Measurements from ENCODE around the gene TAF5L. TPM values are rescaled to one million over a fixed set of nuclear protein-coding genes. Genes with fewer than 3 reads are reported as not detected.

The TAF5L gene
- total RNA-seq, 1 experiment from 2014 or later, result 16.4 TPM

DNA sequence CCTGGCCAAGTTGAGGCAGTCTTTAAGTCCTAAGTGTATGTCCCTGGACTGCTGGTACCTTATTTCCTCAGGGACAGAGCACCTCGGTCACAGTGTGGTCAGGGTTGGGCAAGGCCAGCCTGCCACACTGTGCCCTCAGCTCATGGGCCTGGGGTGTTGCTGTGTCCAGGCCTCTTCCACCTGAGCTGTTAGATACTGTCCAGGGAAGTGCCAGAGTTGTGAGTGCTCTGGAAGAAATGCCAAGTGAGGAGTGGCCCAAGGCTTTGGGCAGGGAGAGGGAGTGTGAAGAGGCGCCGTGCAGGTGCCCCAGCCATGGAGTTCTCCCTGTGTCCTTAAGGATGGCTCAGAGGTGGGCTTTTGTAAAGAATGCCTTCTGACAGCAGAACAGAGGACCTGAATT is 15.4 kb upstream of the TAF5L start:
- Histone ChIP-seq H3K27ac (no peak overlapping the region), H3K4me2 (no peak overlapping the region), H3K4me1 (replicated peaks; ENCODE audit: insufficient read depth) (peaks cover 9% of the 10 kb centered on the region; the same call in 1 of the 2 replicates), H3K27me3 (ENCODE audit: insufficient read depth, low read depth) (no peaks in the 10 kb centered on the region), H3K9me3 (ENCODE audit: insufficient read depth, low read depth) (no peaks in the 10 kb centered on the region), H3F3A (ENCODE audit: insufficient read depth, low read depth) (no peaks in the 10 kb centered on the region), H2AFZ (no peak overlapping the region), H3K36me3 (ENCODE audit: low read depth) (no peaks in the 10 kb centered on the region; the same call in 1 of the 2 replicates), H3K79me2 (ENCODE audit: low read depth) (peaks cover 10% of the 10 kb centered on the region; the same call in 1 of the 2 replicates), H3K9me2 (ENCODE audit: insufficient read depth) (no peaks in the 10 kb centered on the region), H4K20me1 (ENCODE audit: insufficient read depth) (peaks cover 17% of the 10 kb centered on the region), H3K4me3 (no peak overlapping the region)
- DNase-seq, result no peak
- TF ChIP-seq EZH2 (IDR thresholded peaks at IDR 0.05; ENCODE audit: low read depth), result no peak
- TF ChIP-seq, protein P1, sequence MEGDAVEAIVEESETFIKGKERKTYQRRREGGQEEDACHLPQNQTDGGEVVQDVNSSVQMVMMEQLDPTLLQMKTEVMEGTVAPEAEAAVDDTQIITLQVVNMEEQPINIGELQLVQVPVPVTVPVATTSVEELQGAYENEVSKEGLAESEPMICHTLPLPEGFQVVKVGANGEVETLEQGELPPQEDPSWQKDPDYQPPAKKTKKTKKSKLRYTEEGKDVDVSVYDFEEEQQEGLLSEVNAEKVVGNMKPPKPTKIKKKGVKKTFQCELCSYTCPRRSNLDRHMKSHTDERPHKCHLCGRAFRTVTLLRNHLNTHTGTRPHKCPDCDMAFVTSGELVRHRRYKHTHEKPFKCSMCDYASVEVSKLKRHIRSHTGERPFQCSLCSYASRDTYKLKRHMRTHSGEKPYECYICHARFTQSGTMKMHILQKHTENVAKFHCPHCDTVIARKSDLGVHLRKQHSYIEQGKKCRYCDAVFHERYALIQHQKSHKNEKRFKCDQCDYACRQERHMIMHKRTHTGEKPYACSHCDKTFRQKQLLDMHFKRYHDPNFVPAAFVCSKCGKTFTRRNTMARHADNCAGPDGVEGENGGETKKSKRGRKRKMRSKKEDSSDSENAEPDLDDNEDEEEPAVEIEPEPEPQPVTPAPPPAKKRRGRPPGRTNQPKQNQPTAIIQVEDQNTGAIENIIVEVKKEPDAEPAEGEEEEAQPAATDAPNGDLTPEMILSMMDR (conservative IDR thresholded peaks at IDR 0.05), result no peak
- no TSS peak for BruUV-seq (replicated peaks)
- ChIA-PET CTCF (no interaction called here), POLR2A (ENCODE audit: unreplicated experiment) (no interaction called here)
- intact Hi-C loops (cut with micrococcal nuclease; ENCODE audit: unreplicated experiment), result no loop called here

DNA sequence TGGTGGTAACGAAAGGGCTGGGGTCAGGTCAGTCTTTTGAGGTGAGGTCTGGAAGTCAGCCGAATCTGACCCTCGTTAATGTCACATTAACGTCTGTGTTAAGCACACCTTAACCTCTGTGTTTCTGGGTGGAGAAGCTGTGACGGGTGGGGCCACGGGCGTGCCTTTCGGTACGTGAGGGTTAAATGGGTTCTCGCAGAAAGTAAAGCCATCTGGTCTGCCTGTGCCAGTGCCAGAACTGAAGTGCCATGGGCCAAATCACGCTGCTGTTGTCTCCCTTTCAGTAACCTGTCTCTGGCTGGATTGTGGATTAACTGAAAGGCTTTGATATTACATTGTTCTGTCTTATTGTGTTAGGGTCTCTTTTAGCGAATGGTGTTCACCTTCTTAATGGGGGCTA is 14.5 kb upstream of the TAF5L start:
- intact Hi-C loops (cut with micrococcal nuclease; ENCODE audit: unreplicated experiment), result no loop called here
- Histone ChIP-seq H3K36me3 (ENCODE audit: low read depth) (no peaks in the 10 kb centered on the region; the same call in 1 of the 2 replicates), H3F3A (ENCODE audit: insufficient read depth, low read depth) (no peaks in the 10 kb centered on the region), H3K4me2 (no peak overlapping the region), H4K20me1 (ENCODE audit: insufficient read depth) (peaks cover 17% of the 10 kb centered on the region), H2AFZ (no peak overlapping the region), H3K27me3 (ENCODE audit: insufficient read depth, low read depth) (no peaks in the 10 kb centered on the region), H3K4me1 (replicated peaks; ENCODE audit: insufficient read depth) (peaks cover 9% of the 10 kb centered on the region; the same call in 1 of the 2 replicates), H3K27ac (no peak overlapping the region), H3K9me3 (ENCODE audit: insufficient read depth, low read depth) (no peaks in the 10 kb centered on the region), H3K79me2 (ENCODE audit: low read depth) (peaks cover 10% of the 10 kb centered on the region; the same call in 1 of the 2 replicates), H3K4me3 (no peak overlapping the region), H3K9me2 (ENCODE audit: insufficient read depth) (no peaks in the 10 kb centered on the region)
- BruUV-seq (replicated peaks), result no TSS peak
- TF ChIP-seq, protein P1 (conservative IDR thresholded peaks at IDR 0.05), result no peak
- no peak for TF ChIP-seq EZH2 (IDR thresholded peaks at IDR 0.05; ENCODE audit: low read depth)
- no peak for DNase-seq
- CTCF ChIA-PET, result no interaction called here
- POLR2A ChIA-PET (ENCODE audit: unreplicated experiment), result no interaction called here

DNA sequence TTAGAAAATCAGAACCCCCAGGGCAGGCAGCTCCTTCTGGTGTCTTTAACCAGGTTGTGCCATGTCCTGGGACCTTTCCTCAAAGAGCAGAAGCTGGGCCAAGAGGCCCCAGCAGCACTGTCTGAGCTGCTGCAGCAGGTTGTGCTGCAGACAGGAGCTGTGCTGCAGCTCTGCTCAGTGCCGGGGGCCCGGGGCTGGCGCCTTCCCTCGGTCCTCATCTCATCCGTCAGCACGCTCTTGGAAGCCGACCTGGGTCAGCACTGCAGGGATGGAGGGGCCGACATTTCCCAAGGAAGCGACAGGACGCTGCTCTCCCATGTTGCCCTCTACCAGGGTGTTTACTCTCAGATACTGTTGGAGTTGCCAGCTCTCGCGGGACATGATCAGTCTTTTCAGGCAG is 11.8 kb upstream of the TAF5L start:
- Histone ChIP-seq H3K4me2 (no peak overlapping the region), H3K27ac (no peak overlapping the region), H3K4me1 (replicated peaks; ENCODE audit: insufficient read depth) (no peaks in the 10 kb centered on the region), H3K9me2 (ENCODE audit: insufficient read depth) (no peaks in the 10 kb centered on the region), H2AFZ (no peak overlapping the region), H3K36me3 (ENCODE audit: low read depth) (no peaks in the 10 kb centered on the region; the same call in 1 of the 2 replicates), H3F3A (ENCODE audit: insufficient read depth, low read depth) (no peaks in the 10 kb centered on the region), H3K79me2 (ENCODE audit: low read depth) (peaks cover 17% of the 10 kb centered on the region), H3K27me3 (ENCODE audit: insufficient read depth, low read depth) (no peaks in the 10 kb centered on the region), H4K20me1 (ENCODE audit: insufficient read depth) (peaks cover 9% of the 10 kb centered on the region; the same call in 1 of the 2 replicates), H3K9me3 (ENCODE audit: insufficient read depth, low read depth) (no peaks in the 10 kb centered on the region), H3K4me3 (no peak overlapping the region)
- no TSS peak for BruUV-seq (replicated peaks)
- intact Hi-C loops (cut with micrococcal nuclease; ENCODE audit: unreplicated experiment), result no loop called here
- POLR2A ChIA-PET (ENCODE audit: unreplicated experiment), result no interaction called here
- no peak for DNase-seq
- TF ChIP-seq EZH2 (IDR thresholded peaks at IDR 0.05; ENCODE audit: low read depth), result no peak
- CTCF ChIA-PET, result no interaction called here

DNA sequence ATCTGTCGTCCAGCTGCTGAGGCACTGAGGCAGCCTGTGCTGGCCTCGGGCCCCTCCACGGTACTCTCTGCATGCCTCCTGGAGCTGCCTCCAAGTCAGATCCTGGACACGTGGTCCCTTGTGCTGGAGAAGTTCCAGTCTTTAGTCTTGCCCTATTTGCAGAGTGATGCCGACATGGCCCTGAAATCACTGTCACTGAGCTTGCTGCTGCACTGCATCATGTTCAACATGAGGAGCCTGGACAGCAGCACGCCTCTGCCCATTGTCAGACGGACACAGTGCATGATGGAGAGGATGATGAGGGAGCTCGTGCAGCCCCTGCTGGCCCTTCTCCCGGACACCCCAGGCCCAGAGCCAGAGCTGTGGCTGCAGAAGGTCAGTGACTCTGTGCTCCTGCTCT is 10.1 kb upstream of the TAF5L start:
- H3F3A ChIP-seq (ENCODE audit: insufficient read depth, low read depth), result no peaks in the 10 kb centered on the region
- peaks cover 9% of the 10 kb centered on the region; the same call in 1 of the 2 replicates for H4K20me1 ChIP-seq (ENCODE audit: insufficient read depth)
- H3K4me2 ChIP-seq, result no peak overlapping the region
- H3K79me2 ChIP-seq (ENCODE audit: low read depth), result peaks cover 9% of the 10 kb centered on the region; the same call in 1 of the 2 replicates
- ChIA-PET CTCF (no interaction called here), POLR2A (ENCODE audit: unreplicated experiment) (no interaction called here)
- no peaks in the 10 kb centered on the region; the same call in 1 of the 2 replicates for H3K36me3 ChIP-seq (ENCODE audit: low read depth)
- no TSS peak for BruUV-seq (replicated peaks)
- H3K27ac ChIP-seq, result no peak overlapping the region
- intact Hi-C loops (cut with micrococcal nuclease; ENCODE audit: unreplicated experiment), result no loop called here
- no peak for TF ChIP-seq EZH2 (IDR thresholded peaks at IDR 0.05; ENCODE audit: low read depth)
- TF ChIP-seq, protein P1 (conservative IDR thresholded peaks at IDR 0.05), result no peak
- no peak for DNase-seq
- no peaks in the 10 kb centered on the region for H3K4me1 ChIP-seq (replicated peaks; ENCODE audit: insufficient read depth)
- H3K4me3 ChIP-seq, result no peak overlapping the region
- no peaks in the 10 kb centered on the region for H3K27me3 ChIP-seq (ENCODE audit: insufficient read depth, low read depth)
- H2AFZ ChIP-seq, result no peak overlapping the region
- no peaks in the 10 kb centered on the region for H3K9me3 ChIP-seq (ENCODE audit: insufficient read depth, low read depth)
- no peaks in the 10 kb centered on the region for H3K9me2 ChIP-seq (ENCODE audit: insufficient read depth)

Data from PC-9 (cell line).